Measurements from ENCODE around the gene ANKRD13B.
"Not testable (repeated sequence)": the region's sequence is repeated elsewhere in the genome, so short reads cannot be mapped to it uniquely, and the experiment has no call there.

ANKRD13B gene

GRCh38 chr17:29633886-29634285, 41.0 kb downstream of the ANKRD13B start:
- TF ChIP-seq ZNF274 (IDR thresholded peaks at IDR 0.05; ENCODE audit: low read depth, low read length), result no peak
- H3K4me3 ChIP-seq (ENCODE audit: low read length), result no peak overlapping the region

- no peak for TF ChIP-seq ZNF274 (IDR thresholded peaks at IDR 0.05; ENCODE audit: low read depth, low read length)
- H3K4me3 ChIP-seq (ENCODE audit: low read length), result no peak overlapping the region
Observed at GRCh38 chr17:29640413-29640812, 47.5 kb downstream of the ANKRD13B start.

DNA sequence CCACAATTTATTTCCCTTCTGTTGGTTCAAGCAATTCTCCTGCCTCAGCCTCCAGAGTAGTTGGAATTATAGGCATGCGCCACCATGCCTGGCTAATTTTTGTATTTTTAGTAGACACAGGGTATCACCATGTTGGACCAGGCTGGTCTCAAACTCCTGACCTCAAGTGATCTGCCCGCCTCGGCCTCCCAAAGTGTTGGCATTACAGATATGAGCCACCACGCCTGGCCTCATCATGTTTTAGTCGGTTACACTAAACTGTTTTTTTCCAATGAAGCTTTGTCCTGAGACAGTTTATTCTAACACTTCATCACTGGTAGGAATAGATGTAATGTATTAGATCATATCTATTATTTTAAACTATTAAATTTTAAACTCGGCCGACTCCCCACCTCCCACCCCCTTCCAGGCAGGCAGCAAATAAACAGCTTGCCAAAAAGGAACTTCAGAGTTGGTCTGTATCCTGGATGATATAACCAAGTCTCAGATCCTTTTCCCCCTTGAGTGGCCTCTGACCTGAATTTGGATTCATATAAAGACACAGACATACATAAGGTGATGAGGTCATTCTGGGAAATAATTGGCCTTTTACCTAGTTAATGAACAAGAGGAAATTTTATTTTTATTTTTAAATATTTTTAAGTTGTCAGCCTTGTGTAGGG, 48.2 kb downstream of the ANKRD13B start:
- no peak overlapping the region for H3K4me3 ChIP-seq (ENCODE audit: low read length)
- no peak for TF ChIP-seq ZNF274 (IDR thresholded peaks at IDR 0.05; ENCODE audit: low read depth, low read length)

GRCh38 chr17:29642171-29642611, 49.3 kb downstream of the ANKRD13B start:
- no peak for TF ChIP-seq ZNF274 (IDR thresholded peaks at IDR 0.05; ENCODE audit: low read depth, low read length)
- no peak overlapping the region for H3K4me3 ChIP-seq (ENCODE audit: low read length)

GRCh38 chr17:29643817-29644160, 50.9 kb downstream of the ANKRD13B start:
- no peak overlapping the region for H3K4me3 ChIP-seq (ENCODE audit: low read length)
- TF ChIP-seq ZNF274 (IDR thresholded peaks at IDR 0.05; ENCODE audit: low read depth, low read length), result no peak

GRCh38 chr17:29645515-29646051, 52.7 kb downstream of the ANKRD13B start:
- TF ChIP-seq ZNF274 (IDR thresholded peaks at IDR 0.05; ENCODE audit: low read depth, low read length), result no peak
- no peak overlapping the region for H3K4me3 ChIP-seq (ENCODE audit: low read length)

DNA sequence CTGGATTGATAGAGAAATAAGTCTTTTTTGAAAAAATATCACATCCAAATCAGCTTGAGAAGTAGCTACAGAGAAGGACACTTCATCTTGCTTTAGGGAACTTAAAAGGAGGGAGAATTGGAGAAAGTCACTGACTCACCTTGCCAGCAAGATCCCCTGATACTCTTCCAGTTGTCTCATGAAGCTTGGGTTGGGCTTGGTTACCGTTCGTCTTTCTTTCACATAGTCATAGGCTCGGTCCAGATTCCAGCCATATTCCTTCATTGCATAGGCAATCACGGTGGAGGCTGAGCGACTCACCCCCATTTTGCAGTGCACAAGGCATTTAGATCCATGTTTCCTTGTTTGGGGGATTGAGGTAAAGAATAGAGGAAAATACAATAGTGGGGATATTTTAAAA, 55.1 kb downstream of the ANKRD13B start:
- TF ChIP-seq ZNF274 (IDR thresholded peaks at IDR 0.05; ENCODE audit: low read depth, low read length), result no peak
- no peak overlapping the region for H3K4me3 ChIP-seq (ENCODE audit: low read length)

GRCh38 chr17:29649359-29649758, 56.4 kb downstream of the ANKRD13B start:
- TF ChIP-seq ZNF274 (IDR thresholded peaks at IDR 0.05; ENCODE audit: low read depth, low read length), result no peak
- no peak overlapping the region for H3K4me3 ChIP-seq (ENCODE audit: low read length)

DNA sequence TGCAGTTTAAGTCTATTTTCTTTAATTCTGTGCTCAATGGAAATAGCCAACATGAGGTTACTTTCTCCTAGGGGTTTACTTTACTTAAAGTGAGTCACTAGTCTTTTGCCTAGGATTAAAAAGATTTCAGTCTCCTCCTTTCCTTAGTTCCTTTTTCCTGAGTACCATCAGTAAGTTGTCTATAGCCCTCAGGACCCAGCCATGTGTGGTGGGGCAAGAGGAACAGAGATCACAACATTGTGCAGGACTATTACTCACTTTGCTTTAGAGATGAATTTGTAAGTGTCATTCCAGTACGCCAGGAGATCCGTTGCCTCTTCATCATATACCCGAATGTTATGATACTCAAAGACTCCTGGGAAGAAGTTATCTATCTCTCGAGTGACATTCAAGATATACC, 57.5 kb downstream of the ANKRD13B start:
- no peak for TF ChIP-seq ZNF274 (IDR thresholded peaks at IDR 0.05; ENCODE audit: low read depth, low read length)
- no peak overlapping the region for H3K4me3 ChIP-seq (ENCODE audit: low read length)

- not testable (repeated sequence) for H3K4me3 ChIP-seq (ENCODE audit: low read length)
Observed at GRCh38 chr17:29651913-29652312, 59.0 kb downstream of the ANKRD13B start.

DNA sequence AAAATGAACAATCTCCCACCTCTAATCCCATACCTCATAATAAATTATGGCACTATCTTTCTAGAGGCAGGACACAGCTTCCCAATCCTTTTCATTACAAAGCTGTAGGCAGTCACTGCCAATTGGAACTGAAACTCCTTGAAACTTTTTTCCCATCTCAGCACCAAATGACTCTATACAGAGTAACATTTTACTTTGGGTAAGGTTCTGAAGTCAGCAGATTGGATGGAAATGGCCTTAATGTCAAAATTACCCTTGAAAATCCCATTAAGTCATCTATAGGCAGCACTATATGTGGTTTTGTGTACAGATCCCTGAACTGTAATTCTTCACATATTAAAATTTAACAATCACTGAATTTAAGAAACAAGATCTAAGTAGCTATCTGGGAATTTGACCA, 60.0 kb downstream of the ANKRD13B start:
- TF ChIP-seq ZNF274 (IDR thresholded peaks at IDR 0.05; ENCODE audit: low read depth, low read length), result no peak

GRCh38 chr17:29653995-29654714, 61.2 kb downstream of the ANKRD13B start:
- no peak overlapping the region for H3K4me3 ChIP-seq (ENCODE audit: low read length)
- no peak for TF ChIP-seq ZNF274 (IDR thresholded peaks at IDR 0.05; ENCODE audit: low read depth, low read length)

More for the DNA sequence above, 60.0 kb downstream of the ANKRD13B start:
- no peak overlapping the region for H3K4me3 ChIP-seq (ENCODE audit: low read length)

GRCh38 chr17:29655323-29655722, 62.4 kb downstream of the ANKRD13B start:
- no peak overlapping the region for H3K4me3 ChIP-seq (ENCODE audit: low read length)
- no peak for TF ChIP-seq ZNF274 (IDR thresholded peaks at IDR 0.05; ENCODE audit: low read depth, low read length)

DNA sequence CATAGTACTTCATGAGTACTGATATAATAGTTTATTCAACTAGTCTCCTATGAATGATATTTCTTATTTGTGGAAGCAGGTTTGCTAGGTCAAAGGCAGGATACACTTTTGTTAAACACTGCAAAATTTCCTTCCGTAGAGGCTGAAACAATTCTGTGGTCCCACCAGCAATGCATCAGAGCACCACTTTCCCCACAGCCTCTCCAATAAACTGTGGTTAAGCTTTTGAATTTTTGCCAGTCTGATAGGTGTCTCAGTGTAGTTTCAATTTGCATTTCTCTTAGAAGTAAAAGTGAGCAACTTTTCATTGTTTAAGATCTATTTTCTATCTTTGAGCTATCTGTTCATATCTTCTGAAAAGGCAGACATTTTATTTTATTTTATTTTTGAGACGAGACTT, 66.2 kb downstream of the ANKRD13B start:
- H3K4me3 ChIP-seq (ENCODE audit: low read length), result no peak overlapping the region
- TF ChIP-seq ZNF274 (IDR thresholded peaks at IDR 0.05; ENCODE audit: low read depth, low read length), result no peak

DNA sequence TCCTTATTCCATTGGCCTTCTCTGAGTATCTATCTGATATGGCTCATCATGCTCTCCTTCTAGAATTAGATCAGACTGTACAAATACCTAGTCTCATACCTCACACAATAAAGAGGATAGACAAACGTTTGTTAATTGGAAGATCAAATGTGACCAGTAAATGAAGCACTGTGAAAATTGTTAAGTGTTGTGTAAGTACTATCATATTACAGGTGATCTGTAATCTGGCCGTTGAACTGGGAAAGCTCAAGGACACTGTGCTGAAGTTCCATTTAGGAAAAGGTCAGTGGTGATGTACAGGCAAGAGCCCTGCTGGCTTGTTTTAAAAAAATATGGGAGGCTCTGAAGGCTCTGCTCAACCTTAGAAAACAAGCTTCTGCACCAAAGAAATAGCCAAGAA, 68.3 kb downstream of the ANKRD13B start:
- TF ChIP-seq ZNF274 (IDR thresholded peaks at IDR 0.05; ENCODE audit: low read depth, low read length), result no peak
- H3K4me3 ChIP-seq (ENCODE audit: low read length), result no peak overlapping the region
